SK-N-SH (cell line): ENCODE data around the gene FUT2. TPM values are rescaled to one million over a fixed set of nuclear protein-coding genes. Genes with fewer than 3 reads are reported as not detected.

ENCODE experiments used
- CTCF ChIA-PET: fragments of 300-600, 350-600 bp; formaldehyde crosslinking; extraction: SDS; loops from one replicate; lab custom pipeline; 2021; lab: Yijun Ruan, JAX
- POLR2A ChIA-PET: fragments of 350-600 bp; sonication (Branson Sonifier 250); formaldehyde crosslinking; extraction: SDS; loops from one replicate; lab custom pipeline; 2020; ENCODE audit warnings: antibody characterized with exemption, inconsistent platforms; lab: Yijun Ruan, JAX
- DNase-seq: peaks from one replicate; pipeline ENCODE4 v3.0.0; 2012
- H2AFZ ChIP-seq: fragments of 200-600 bp; sonication (generic); 2 replicates; pipeline ENCODE4 v1.8.1; 2016; ENCODE audit warnings: antibody characterized with exemption, mild to moderate bottlenecking, low read depth
- H3F3A ChIP-seq: fragments of 200-600 bp; sonication (generic); replicated peaks from 2 replicates; pipeline ENCODE3; 2016; ENCODE audit warnings: antibody characterized with exemption, mild to moderate bottlenecking; ENCODE audit not compliant: insufficient read depth
- H3K27ac ChIP-seq, 2 experiments: fragments of 200-500 bp in 1 of 2; fragments of 200-600 bp in 1 of 2; sonication (Bioruptor generic) in 1 of 2; sonication (generic), shearing (Covaris generic) in 1 of 2; 2 replicates each; pipeline versions ENCODE4 v1.5.1 to v1.6.1; 2014 to 2016; ENCODE audit warnings: low read depth in 2 of 2, inconsistent platforms in 1 of 2, low read length in 1 of 2, mild to moderate bottlenecking in 1 of 2, mixed read lengths in 1 of 2
- H3K27me3 ChIP-seq: fragments of 200-600 bp; sonication (generic), shearing (Covaris generic); 2 replicates; pipeline ENCODE4 v1.6.1; 2016; ENCODE audit warnings: mixed run types; ENCODE audit not compliant: insufficient read depth
- H3K36me3 ChIP-seq, 2 experiments: fragments of 200-500 bp in 1 of 2; fragments of 200-600 bp in 1 of 2; sonication (Bioruptor generic) in 1 of 2; sonication (generic) in 1 of 2; replicated peaks in 1 of 2; 2 replicates each; pipeline versions ENCODE3 to v1.5.1; 2014 to 2016; ENCODE audit warnings: low read length in 1 of 2, mild to moderate bottlenecking in 1 of 2; ENCODE audit not compliant: insufficient read depth in 2 of 2, control insufficient read depth in 1 of 2
- H3K4me1 ChIP-seq, 2 experiments: fragments of 200-500 bp in 1 of 2; fragments of 200-600 bp in 1 of 2; sonication (Bioruptor generic) in 1 of 2; sonication (generic), shearing (Covaris generic) in 1 of 2; 2 replicates each; pipeline versions ENCODE4 v1.5.1 to v1.6.1; 2014 to 2016; ENCODE audit warnings: low read depth in 1 of 2, low read length in 1 of 2, mixed run types in 1 of 2; ENCODE audit not compliant: insufficient read depth in 2 of 2, control insufficient read depth in 1 of 2
- H3K4me2 ChIP-seq: fragments of 200-600 bp; sonication (generic), shearing (Covaris generic); 2 replicates; pipeline ENCODE4 v1.6.1; 2017; ENCODE audit warnings: mixed run types
- H3K4me3 ChIP-seq, 2 experiments: fragments of 200-500 bp in 1 of 2; fragments of 200-600 bp in 1 of 2; sonication (Bioruptor generic) in 1 of 2; sonication (generic), shearing (Covaris generic) in 1 of 2; 2 replicates each; pipeline versions ENCODE4 v1.5.1 to v1.8.1; 2014 to 2016; ENCODE audit warnings: low read depth in 2 of 2, inconsistent platforms in 1 of 2, low read length in 1 of 2, mild to moderate bottlenecking in 1 of 2, mixed read lengths in 1 of 2, moderate library complexity in 1 of 2
- H3K79me2 ChIP-seq: fragments of 200-600 bp; sonication (generic); 2 replicates; pipeline ENCODE4 v1.8.1; 2017; ENCODE audit warnings: mild to moderate bottlenecking; ENCODE audit not compliant: insufficient read depth
- H3K9ac ChIP-seq: fragments of 200-600 bp; sonication (generic); 2 replicates; pipeline ENCODE4 v1.6.1; 2017; ENCODE audit warnings: mixed run types
- H3K9me2 ChIP-seq: fragments of 200-600 bp; sonication (generic); 2 replicates; pipeline ENCODE4 v1.6.1; 2017; ENCODE audit warnings: mixed run types
- H3K9me3 ChIP-seq: fragments of 200-600 bp; sonication (generic); 2 replicates; pipeline ENCODE4 v1.6.1; 2017; ENCODE audit warnings: mixed run types, mild to moderate bottlenecking, moderate library complexity
- H4K20me1 ChIP-seq: fragments of 200-600 bp; sonication (generic); 2 replicates; pipeline ENCODE4 v1.6.1; 2017; ENCODE audit warnings: mild to moderate bottlenecking, mixed run types; ENCODE audit not compliant: insufficient read depth
- CTCF ChIP-seq: fragments of 200-600 bp; sonication (generic); IDR thresholded peaks from 2 replicates; pipeline ENCODE4 v1.6.1; 2017; ENCODE audit warnings: antibody characterized with exemption, mild to moderate bottlenecking, moderate library complexity
- ELF1 ChIP-seq: IDR thresholded peaks from 2 replicates; pipeline ENCODE4 v1.4.0; 2012
- EP300 ChIP-seq, 2 experiments: IDR thresholded peaks; 2 replicates each; pipeline versions ENCODE4 v1.4.0 to v1.6.1; 2012; ENCODE audit warnings: borderline replicate concordance in 1 of 2, low read depth in 1 of 2, low read length in 1 of 2
- FOXJ3 ChIP-seq: sonication (generic); formaldehyde crosslinking; IDR thresholded peaks from 2 replicates; pipeline ENCODE4 v1.5.1; 2020; ENCODE audit warnings: mild to moderate bottlenecking, missing genetic modification reagents
- FOXM1 ChIP-seq: IDR thresholded peaks from 2 replicates; pipeline ENCODE4 v1.4.0; 2012; ENCODE audit warnings: low read depth, mild to moderate bottlenecking
- GABPA ChIP-seq: IDR thresholded peaks from 2 replicates; pipeline ENCODE4 v1.4.0; 2012; ENCODE audit warnings: low read depth, mild to moderate bottlenecking
- JUND ChIP-seq: IDR thresholded peaks from 2 replicates; pipeline ENCODE4 v1.4.0; 2012
- MAX ChIP-seq: IDR thresholded peaks from 2 replicates; pipeline ENCODE4 v1.4.0; 2012; ENCODE audit warnings: low read depth
- MXI1 ChIP-seq: IDR thresholded peaks from 2 replicates; pipeline ENCODE4 v1.6.1; 2012; ENCODE audit warnings: mild to moderate bottlenecking, low read depth, low read length, improper control_type of control experiment
- NRF1 ChIP-seq: IDR thresholded peaks from 2 replicates; pipeline ENCODE4 v1.6.1; 2012; ENCODE audit warnings: low read depth, mild to moderate bottlenecking, low read length
- POLR2AphosphoS5 ChIP-seq: IDR thresholded peaks from 2 replicates; pipeline ENCODE4 v1.6.1; 2012; ENCODE audit warnings: low read depth, low read length
- RAD21 ChIP-seq: IDR thresholded peaks from 2 replicates; pipeline ENCODE4 v1.6.1; 2012; ENCODE audit warnings: mild to moderate bottlenecking, low read length
- RCOR1 ChIP-seq: fragments of 150-350 bp; IDR thresholded peaks from 2 replicates; pipeline ENCODE4 v1.6.1; 2017; ENCODE audit warnings: antibody characterized with exemption, low read length
- RFX5 ChIP-seq: IDR thresholded peaks from 2 replicates; pipeline ENCODE4 v1.6.1; 2012; ENCODE audit warnings: mild to moderate bottlenecking, improper control_type of control experiment, low read length
- RXRA ChIP-seq: IDR thresholded peaks from 2 replicates; pipeline ENCODE4 v1.4.0; 2012; ENCODE audit warnings: low read depth, mild to moderate bottlenecking, borderline replicate concordance
- SMC3 ChIP-seq: IDR thresholded peaks from 2 replicates; pipeline ENCODE4 v1.6.1; 2012; ENCODE audit warnings: low read depth, low read length, improper control_type of control experiment
- TAF1 ChIP-seq: IDR thresholded peaks from 2 replicates; pipeline ENCODE4 v1.6.1; 2012; ENCODE audit warnings: low read depth, mild to moderate bottlenecking, low read length, moderate library complexity, borderline replicate concordance
- TCF12 ChIP-seq: IDR thresholded peaks from 2 replicates; pipeline ENCODE4 v1.4.0; 2012
- USF1 ChIP-seq: IDR thresholded peaks from 2 replicates; pipeline ENCODE4 v1.4.0; 2012; ENCODE audit warnings: low read depth, borderline replicate concordance
- USF2 ChIP-seq: fragments of 150-350 bp; IDR thresholded peaks from 2 replicates; pipeline ENCODE4 v1.6.1; 2017; ENCODE audit warnings: antibody characterized with exemption, low read length, low read depth, borderline replicate concordance
- WGBS: methylation state at CpG from one replicate; pipeline ENCODE4 v1.1.6; 2017; ENCODE audit warnings: low lambda C conversion rate; 5-methylcytosine and 5-hydroxymethylcytosine counted together
- polyA plus RNA-seq, 3 experiments: library from polyadenylated mRNA; depleted of rRNA; stranded (reverse); fragments of >200 nt; gene quantifications; 2 replicates each; pipeline ENCODE4 v1.2.3, GENCODE V29; 2012

The FUT2 gene
- polyA plus RNA-seq, 1 of the 3 experiments (the other 2 are of a cell fraction), result not detected

- Histone ChIP-seq H3K4me3 (no peak overlapping the region), H3K27me3 (no peaks in the 10 kb centered on the region), H3K9ac (no peak overlapping the region), H3K9me2 (no peaks in the 10 kb centered on the region), H4K20me1 (no peaks in the 10 kb centered on the region), H3F3A (no peaks in the 10 kb centered on the region), H3K4me2 (no peak overlapping the region), H3K27ac (no peak overlapping the region), H3K9me3 (no peaks in the 10 kb centered on the region), H3K36me3 (no peaks in the 10 kb centered on the region), H3K4me1 (peaks cover 0 to 2% of the 10 kb centered on the region in 2 experiments; a peak in 1 of 4 replicates), H2AFZ (no peak overlapping the region), H3K79me2 (no peaks in the 10 kb centered on the region)
- CTCF ChIA-PET, result interaction anchor here (0.6 to 1.1 kb wide), 4 partner anchors 10 to 555 kb away, joined by 3 to 4 read pairs (median 4); no protein-coding TSS in a partner anchor
- 86% methylated on average over 14 of the region's 14 CpGs for WGBS
- no peak for DNase-seq
- no peak for TF ChIP-seq FOXM1
- TF ChIP-seq RCOR1, result no peak
- TF ChIP-seq RAD21, result no peak
- TF ChIP-seq USF2, result no peak
- no peak for TF ChIP-seq EP300 (IDR thresholded peaks at IDR 0.05; ENCODE audit: borderline replicate concordance in 1 of 2, low read depth in 1 of 2, low read length in 1 of 2)
- no peak for TF ChIP-seq RXRA
- no peak for TF ChIP-seq RFX5
- TF ChIP-seq TAF1, result no peak
- TF ChIP-seq CTCF, result no peak
- TF ChIP-seq NRF1, result no peak
- TF ChIP-seq POLR2AphosphoS5, result no peak
- TF ChIP-seq GABPA, result no peak
- TF ChIP-seq SMC3, result no peak
- TF ChIP-seq TCF12, result no peak
- TF ChIP-seq ELF1, result no peak
- TF ChIP-seq FOXJ3, result no peak
- no peak for TF ChIP-seq JUND
- POLR2A ChIA-PET, result no interaction called here
These were observed 31.3 kb upstream of the FUT2 start for GRCh38 chr19:48664476-48664875.

- no peak overlapping the region for H3K4me3 ChIP-seq
- no peaks in the 10 kb centered on the region for H3K9me3 ChIP-seq
- H3K4me2 ChIP-seq, result no peak overlapping the region
- no peaks in the 10 kb centered on the region for H3K36me3 ChIP-seq
- no peaks in the 10 kb centered on the region for H3K9me2 ChIP-seq
- CTCF ChIA-PET, result interaction anchor here (1.1 to 1.5 kb wide), 3 partner anchors 9 to 123 kb away, joined by 3 to 4 read pairs (median 4); partner anchors contain the start of gene CA11
- H3K27me3 ChIP-seq, result no peaks in the 10 kb centered on the region
- H3K27ac ChIP-seq, result no peak overlapping the region
- H4K20me1 ChIP-seq, result no peaks in the 10 kb centered on the region
- no peaks in the 10 kb centered on the region; a peak in 1 of 4 replicates for H3K4me1 ChIP-seq
- no peaks in the 10 kb centered on the region for H3F3A ChIP-seq
- no peak overlapping the region for H2AFZ ChIP-seq
- POLR2A ChIA-PET, result no interaction called here
- DNase-seq, result no peak
- WGBS, result 92% methylated on average over 6 of the region's 6 CpGs
- H3K9ac ChIP-seq, result no peak overlapping the region
- TF ChIP-seq POLR2AphosphoS5 (no peak), USF1 (no peak), USF2 (no peak), MXI1 (no peak), JUND (no peak), GABPA (no peak), MAX (no peak)
- no peaks in the 10 kb centered on the region for H3K79me2 ChIP-seq
These were observed 30.0 kb upstream of the FUT2 start for GRCh38 chr19:48665786-48666185.
